B cell (primary cell): Measurements from ENCODE around the gene ZNF771. TPM values are rescaled to one million over a fixed set of nuclear protein-coding genes. Genes with fewer than 3 reads are reported as not detected.

ENCODE experiments used
- ATAC-seq: fragments of 200-7000 bp; cut with Tn5 transposase; one replicate; pipeline ENCODE4 v1.10.0; 2021; ENCODE audit warnings: low read depth, mild to moderate bottlenecking, moderate number of reproducible peaks, moderate library complexity
- CTCF ChIA-PET: fragments of 350-600 bp; sonication (Branson Sonifier 250); formaldehyde crosslinking; loops from one replicate; lab custom pipeline; 2021; ENCODE audit warnings: antibody characterized with exemption, inconsistent platforms; lab: Charles Lee
- POLR2A ChIA-PET: fragments of 350-600 bp; sonication (Branson Sonifier 250); formaldehyde crosslinking; loops from one replicate; lab custom pipeline; 2021; ENCODE audit warnings: antibody characterized with exemption; lab: Charles Lee
- DNase-seq: peaks from one replicate; pipeline ENCODE4 v3.0.0; 2013
- H2AFZ ChIP-seq: 2 replicates; pipeline ENCODE4 v1.6.1; 2012; ENCODE audit warnings: mild to moderate bottlenecking, low read depth, low read length; ENCODE audit not compliant: insufficient read depth, poor library complexity, severe bottlenecking
- H3K27ac ChIP-seq, 2 donors: 1 replicate in 1 of 2; 2 replicates in 1 of 2; pipeline ENCODE4 v1.5.1; 2012 to 2013; ENCODE audit warnings: low read length in 2 of 2, mild to moderate bottlenecking in 2 of 2, moderate library complexity in 1 of 2
- H3K27me3 ChIP-seq, 4 experiments: fragments of 200-600 bp in 1 of 4; sonication (generic) in 1 of 4; replicated peaks in 1 of 4; 1 replicate in 2 of 4; 2 replicates in 2 of 4; pipeline versions ENCODE4 v1.6.1 to v1.7.0; 2013 to 2016; ENCODE audit warnings: low read length in 3 of 4, mild to moderate bottlenecking in 2 of 4, mixed read lengths in 1 of 4, moderate library complexity in 1 of 4; ENCODE audit not compliant: insufficient read depth in 4 of 4, control insufficient read depth in 3 of 4; ENCODE audit errors: control extremely low read depth in 1 of 4
- H3K36me3 ChIP-seq, 2 experiments: replicated peaks in 1 of 2; 1 replicate in 1 of 2; 2 replicates in 1 of 2; pipeline versions ENCODE4 v1.6.1 to v1.7.1; 2013; ENCODE audit warnings: low read length in 1 of 2; ENCODE audit not compliant: insufficient read depth in 2 of 2, control insufficient read depth in 1 of 2; ENCODE audit errors: control extremely low read depth in 1 of 2, extremely low read depth in 1 of 2
- H3K4me1 ChIP-seq, 2 donors: fragments of 200-600 bp in 1 of 2; sonication (generic) in 1 of 2; 1 replicate in 1 of 2; 2 replicates in 1 of 2; pipeline versions ENCODE4 v1.5.1 to v1.6.1; 2013 to 2017; ENCODE audit warnings: low read length in 2 of 2; ENCODE audit not compliant: control insufficient read depth in 2 of 2, insufficient read depth in 2 of 2
- H3K4me2 ChIP-seq: replicated peaks from 2 replicates; pipeline ENCODE3; 2012; ENCODE audit warnings: mild to moderate bottlenecking, low read depth, low read length; ENCODE audit not compliant: poor library complexity, severe bottlenecking
- H3K4me3 ChIP-seq, 5 experiments: fragments of 200-600 bp in 1 of 5; sonication (generic) in 1 of 5; 1 replicate in 3 of 5; 2 replicates in 2 of 5; pipeline versions ENCODE4 v1.5.1 to v1.7.0; 2011 to 2016; ENCODE audit warnings: low read length in 4 of 5, mild to moderate bottlenecking in 4 of 5, low read depth in 2 of 5, control low read depth in 1 of 5, moderate library complexity in 1 of 5; ENCODE audit not compliant: insufficient read depth in 1 of 5; ENCODE audit errors: control extremely low read depth in 1 of 5, extremely low read depth in 1 of 5
- H3K79me2 ChIP-seq: fragments of 200-600 bp; sonication (generic); one replicate; pipeline ENCODE4 v1.6.0; 2016; ENCODE audit warnings: low read length; ENCODE audit not compliant: control insufficient read depth, insufficient read depth
- H3K9ac ChIP-seq: fragments of 200-600 bp; sonication (generic); 2 replicates; pipeline ENCODE4 v1.6.1; 2017; ENCODE audit warnings: mild to moderate bottlenecking, low read length, moderate library complexity
- H3K9me3 ChIP-seq, 3 donors: one replicate each; pipeline versions ENCODE4 v1.6.1 to v1.7.1; 2013; ENCODE audit warnings: low read length in 2 of 3; ENCODE audit not compliant: control insufficient read depth in 2 of 3, insufficient read depth in 1 of 3; ENCODE audit errors: control extremely low read depth in 1 of 3
- H4K20me1 ChIP-seq: 2 replicates; pipeline ENCODE4 v1.6.0; 2012; ENCODE audit warnings: mild to moderate bottlenecking, low read length; ENCODE audit not compliant: insufficient read depth, control insufficient read depth, poor library complexity, severe bottlenecking
- H3K27ac Mint-ChIP-seq: one replicate; pipeline ENCODE4 v1.8.0; 2021; ENCODE audit warnings: mixed read lengths
- H3K27me3 Mint-ChIP-seq: one replicate; pipeline ENCODE4 v1.8.0; 2021; ENCODE audit warnings: mixed read lengths
- H3K4me1 Mint-ChIP-seq: one replicate; pipeline ENCODE4 v1.8.0; 2021; ENCODE audit warnings: mixed read lengths
- H3K4me3 Mint-ChIP-seq: one replicate; pipeline ENCODE4 v1.8.0; 2021; ENCODE audit warnings: mixed read lengths
- H3K9me3 Mint-ChIP-seq: one replicate; pipeline ENCODE4 v1.8.0; 2022; ENCODE audit warnings: mixed read lengths; ENCODE audit not compliant: insufficient read depth
- CTCF ChIP-seq: fragments of 200-600 bp; IDR thresholded peaks from one replicate; pipeline ENCODE4 v1.8.0; 2022; ENCODE audit warnings: antibody characterized with exemption, mild to moderate bottlenecking
- EZH2 ChIP-seq: IDR thresholded peaks from 2 replicates; pipeline ENCODE4 v1.6.1; 2012; ENCODE audit warnings: borderline replicate concordance, low read depth, mild to moderate bottlenecking, moderate library complexity, low read length; ENCODE audit not compliant: insufficient read depth, poor library complexity, severe bottlenecking
- WGBS: methylation state at CpG from one replicate; pipeline ENCODE4 v1.1.5; 2013; ENCODE audit warnings: missing lambda C conversion rate; ENCODE audit not compliant: insufficient coverage; 5-methylcytosine and 5-hydroxymethylcytosine counted together
- intact Hi-C: fragments of 100-400 bp; cut with micrococcal nuclease; formaldehyde crosslinking; loops from one replicate; pipeline ENCODE4 v1.10.0; 2022
- polyA plus RNA-seq: library from polyadenylated mRNA; depleted of rRNA; stranded (reverse); fragments of >200 nt; gene quantifications from 2 replicates; pipeline ENCODE4 v1.2.3, GENCODE V29; 2012
- total RNA-seq, 2 donors: library from RNA; stranded (reverse); fragments of 120-200 nt in 1 of 2; gene quantifications; 1 replicate in 1 of 2; 2 replicates in 1 of 2; pipeline versions ENCODE4 v1.2.3 to v1.2.4, GENCODE V29; 2013 to 2022

ZNF771 gene
- total and polyA plus RNA-seq, 2 donors (not counting 1 experiment from before 2014, with no cell fraction given): 4.1 to 6.6 TPM

DNA sequence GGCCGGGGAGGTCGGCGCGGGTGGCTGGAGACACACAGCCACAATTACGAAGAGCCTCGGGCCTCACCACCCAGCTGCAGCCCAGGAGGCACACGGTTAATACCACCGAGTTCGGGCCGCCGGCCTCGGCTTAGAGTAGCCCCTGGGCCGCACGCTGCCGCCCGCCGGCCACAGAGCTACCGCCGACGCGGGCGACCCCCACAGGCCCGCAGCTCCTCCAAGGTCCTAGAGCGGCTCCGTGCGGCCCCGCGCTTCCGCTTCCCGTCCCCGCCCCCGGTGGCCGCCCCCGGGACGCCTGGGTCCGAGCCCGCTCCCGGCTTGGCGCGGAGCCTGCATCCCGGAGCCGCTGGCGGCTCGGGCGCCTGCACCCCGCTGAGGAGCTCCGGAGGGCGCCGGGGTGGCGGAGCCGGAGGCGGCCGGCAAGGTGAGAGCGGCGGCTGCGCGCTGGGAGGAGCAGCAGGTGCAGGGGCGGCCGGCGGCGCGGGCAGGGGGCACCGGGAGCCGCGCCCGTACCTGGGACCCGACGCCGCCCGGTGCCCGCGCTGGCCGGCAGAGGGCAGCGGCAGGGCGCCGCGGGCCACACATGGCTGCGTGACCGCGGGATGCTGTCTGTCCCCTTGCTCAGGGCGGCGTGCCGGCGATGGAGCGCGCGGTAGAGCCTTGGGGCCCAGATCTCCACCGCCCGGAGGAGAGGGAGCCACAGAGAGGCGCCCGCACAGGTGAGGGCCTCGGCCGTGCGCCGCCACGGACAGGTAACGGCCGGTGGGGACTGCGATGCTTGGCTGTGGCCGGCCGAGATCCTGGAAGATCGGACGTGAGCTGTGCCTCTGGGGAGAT lies 12.0 kb upstream of the ZNF771 start, which contains the start of gene ZNF48:
TSS of gene ZNF48 (plus strand) at position 266 of the 837 bp plus-strand sequence. CDS start at position 641, 375 bp downstream.
- under 1% methylated on average over 99 of the region's 103 CpGs for WGBS
- peak within 1 kb of the TSS; percentile 71 for H3K9ac ChIP-seq
- H3K27me3 ChIP-seq: no peaks in the 10 kb centered on the region
- peak within 1 kb of the TSS; percentile 92 for H3K4me3 Mint-ChIP-seq
- H2AFZ ChIP-seq: peak within 1 kb of the TSS; percentile 95
- H3K4me1 Mint-ChIP-seq: peaks cover 23% of the 10 kb centered on the region
- no peaks in the 10 kb centered on the region for H3K27me3 Mint-ChIP-seq
- TF ChIP-seq CTCF: peak; percentile 26
- no peak for TF ChIP-seq EZH2
- H3K36me3 ChIP-seq: peaks cover 0 to 16% of the 10 kb centered on the region in 2 experiments
- H3K9me3 Mint-ChIP-seq: no peaks in the 10 kb centered on the region
- intact Hi-C loops: loop anchor here (1.0 to 10.0 kb wide), 7 partner anchors 13 to 531 kb away; partner anchors contain the start of genes CD2BP2, CDIPT, SEPTIN1 and TBC1D10B
- peak within 1 kb of the TSS; percentile 87 for H3K4me2 ChIP-seq
- peaks cover 25% of the 10 kb centered on the region for H4K20me1 ChIP-seq
- no peaks in the 10 kb centered on the region for H3K9me3 ChIP-seq
- peak within 1 kb of the TSS; percentile 91 for H3K27ac Mint-ChIP-seq
- ATAC-seq (peak; percentile 95), DNase-seq (peak; percentile 87)
- H3K79me2 ChIP-seq: peaks cover 26% of the 10 kb centered on the region
- peaks cover 13 to 31% of the 10 kb centered on the region in 2 donors for H3K4me1 ChIP-seq
- peak within 1 kb of the TSS in 1 of 2 donors; percentile 64 for H3K27ac ChIP-seq
- peak within 1 kb of the TSS; percentile 32 to 75 (median 66) for H3K4me3 ChIP-seq
- ChIA-PET CTCF (interaction anchor here (0.5 to 5.0 kb wide), 13 partner anchors 10 to 434 kb away, joined by 3 to 65 read pairs (median 5); partner anchors contain the start of genes DCTPP1, SEPTIN1, TBC1D10B and TMEM219), POLR2A (interaction anchor here (0.5 to 4.7 kb wide), 15 partner anchors 12 to 497 kb away, joined by 3 to 51 read pairs (median 4); partner anchors contain the start of genes CD2BP2, SEPTIN1, TBC1D10B and ZNF771)
